GM06990 (cell line): ENCODE measurements around the gene PRKG1.
"Not testable (repeated sequence)": the region's sequence is repeated elsewhere in the genome, so short reads cannot be mapped to it uniquely, and the experiment has no call there.

Source experiments
- DNase-seq: peaks from one replicate; pipeline ENCODE4 v3.0.0-alpha.2; 2011; ENCODE audit not compliant: insufficient read length; ENCODE audit errors: extremely low read depth
- H3K27me3 ChIP-seq: replicated peaks from 2 replicates; pipeline ENCODE4 v1.6.0; 2011; ENCODE audit warnings: low read length; ENCODE audit not compliant: control insufficient read depth, insufficient read depth
- H3K36me3 ChIP-seq: 2 replicates; pipeline ENCODE4 v1.5.1; 2011; ENCODE audit warnings: low read length; ENCODE audit not compliant: control insufficient read depth, insufficient read depth
- H3K4me3 ChIP-seq: replicated peaks from 2 replicates; pipeline ENCODE4 v1.5.1; 2011; ENCODE audit warnings: low read depth, mild to moderate bottlenecking, control low read depth, low read length
- TF ChIP-seq, protein P1 (sequence below): IDR thresholded peaks from 2 replicates; pipeline ENCODE4 v1.5.1; 2011; ENCODE audit warnings: low read length, control low read depth, mild to moderate bottlenecking, inconsistent platforms; ENCODE audit not compliant: insufficient read depth, poor library complexity, severe bottlenecking

Gene PRKG1

DNA sequence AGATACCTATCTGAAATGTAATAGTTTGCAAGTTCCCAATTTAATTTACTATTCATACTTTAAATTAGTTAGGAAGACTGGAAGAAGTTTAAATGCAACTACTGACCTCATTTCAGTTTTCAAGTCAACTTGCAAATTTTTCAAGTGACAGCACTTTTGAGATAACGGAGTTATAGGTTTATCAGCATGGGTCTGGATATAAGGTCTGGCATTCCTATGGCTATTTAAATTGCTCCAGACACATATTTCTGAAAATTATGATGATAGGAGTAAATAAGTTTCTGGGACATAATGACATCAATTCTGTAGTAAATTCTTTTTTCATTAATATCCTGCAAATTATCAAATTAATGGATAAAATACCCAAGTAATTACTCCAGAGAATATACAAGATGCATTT is 251.9 kb downstream of the PRKG1 start:
- Histone ChIP-seq H3K36me3 (no peaks in the 10 kb centered on the region), H3K27me3 (no peaks in the 10 kb centered on the region), H3K4me3 (no peak overlapping the region)
- TF ChIP-seq, protein P1, sequence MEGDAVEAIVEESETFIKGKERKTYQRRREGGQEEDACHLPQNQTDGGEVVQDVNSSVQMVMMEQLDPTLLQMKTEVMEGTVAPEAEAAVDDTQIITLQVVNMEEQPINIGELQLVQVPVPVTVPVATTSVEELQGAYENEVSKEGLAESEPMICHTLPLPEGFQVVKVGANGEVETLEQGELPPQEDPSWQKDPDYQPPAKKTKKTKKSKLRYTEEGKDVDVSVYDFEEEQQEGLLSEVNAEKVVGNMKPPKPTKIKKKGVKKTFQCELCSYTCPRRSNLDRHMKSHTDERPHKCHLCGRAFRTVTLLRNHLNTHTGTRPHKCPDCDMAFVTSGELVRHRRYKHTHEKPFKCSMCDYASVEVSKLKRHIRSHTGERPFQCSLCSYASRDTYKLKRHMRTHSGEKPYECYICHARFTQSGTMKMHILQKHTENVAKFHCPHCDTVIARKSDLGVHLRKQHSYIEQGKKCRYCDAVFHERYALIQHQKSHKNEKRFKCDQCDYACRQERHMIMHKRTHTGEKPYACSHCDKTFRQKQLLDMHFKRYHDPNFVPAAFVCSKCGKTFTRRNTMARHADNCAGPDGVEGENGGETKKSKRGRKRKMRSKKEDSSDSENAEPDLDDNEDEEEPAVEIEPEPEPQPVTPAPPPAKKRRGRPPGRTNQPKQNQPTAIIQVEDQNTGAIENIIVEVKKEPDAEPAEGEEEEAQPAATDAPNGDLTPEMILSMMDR = no peak
- DNase-seq = no peak

DNA sequence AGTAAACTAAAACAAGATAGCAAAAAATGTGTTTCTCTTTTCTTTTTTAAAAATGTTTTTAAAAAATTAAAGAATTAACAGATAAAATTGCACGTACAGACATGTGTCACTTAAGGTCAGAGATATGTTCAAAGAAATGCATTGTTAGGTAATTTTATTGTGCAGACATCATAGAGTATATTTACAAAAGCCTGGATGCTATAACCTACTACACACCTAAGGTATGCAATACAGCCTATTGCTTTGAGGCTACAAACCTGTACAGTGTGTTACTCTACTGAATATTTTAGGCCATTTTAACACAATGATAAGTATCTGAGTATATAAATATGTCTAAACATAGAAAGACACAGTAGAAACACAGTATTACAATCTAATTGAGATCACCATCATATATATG is 253.1 kb downstream of the PRKG1 start:
- no peak overlapping the region for H3K4me3 ChIP-seq
- TF ChIP-seq, protein P1 = no peak
- H3K36me3 ChIP-seq = no peaks in the 10 kb centered on the region
- no peaks in the 10 kb centered on the region for H3K27me3 ChIP-seq
- no peak for DNase-seq

DNA sequence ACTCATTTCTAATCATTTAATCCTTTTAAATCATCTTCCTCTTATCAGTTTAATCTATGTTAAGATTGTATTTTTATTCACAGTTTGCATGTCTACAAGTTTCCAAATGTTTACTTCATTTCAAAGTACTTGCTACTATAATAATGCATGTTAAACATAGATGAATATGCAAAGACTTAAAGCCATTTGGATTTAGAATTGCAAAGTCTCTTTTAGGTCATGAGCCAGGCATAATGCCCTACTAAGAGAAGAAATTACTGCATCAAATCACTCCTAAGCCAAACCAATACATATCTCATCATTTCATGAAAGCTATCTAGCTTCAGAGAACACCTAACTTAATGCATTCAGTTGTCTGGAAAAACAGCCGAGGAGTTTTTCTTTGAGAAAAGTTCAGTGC is 266.1 kb downstream of the PRKG1 start:
- Histone ChIP-seq H3K27me3 (no peaks in the 10 kb centered on the region), H3K4me3 (no peak overlapping the region), H3K36me3 (no peaks in the 10 kb centered on the region)
- DNase-seq = no peak
- TF ChIP-seq, protein P1 = no peak

DNA sequence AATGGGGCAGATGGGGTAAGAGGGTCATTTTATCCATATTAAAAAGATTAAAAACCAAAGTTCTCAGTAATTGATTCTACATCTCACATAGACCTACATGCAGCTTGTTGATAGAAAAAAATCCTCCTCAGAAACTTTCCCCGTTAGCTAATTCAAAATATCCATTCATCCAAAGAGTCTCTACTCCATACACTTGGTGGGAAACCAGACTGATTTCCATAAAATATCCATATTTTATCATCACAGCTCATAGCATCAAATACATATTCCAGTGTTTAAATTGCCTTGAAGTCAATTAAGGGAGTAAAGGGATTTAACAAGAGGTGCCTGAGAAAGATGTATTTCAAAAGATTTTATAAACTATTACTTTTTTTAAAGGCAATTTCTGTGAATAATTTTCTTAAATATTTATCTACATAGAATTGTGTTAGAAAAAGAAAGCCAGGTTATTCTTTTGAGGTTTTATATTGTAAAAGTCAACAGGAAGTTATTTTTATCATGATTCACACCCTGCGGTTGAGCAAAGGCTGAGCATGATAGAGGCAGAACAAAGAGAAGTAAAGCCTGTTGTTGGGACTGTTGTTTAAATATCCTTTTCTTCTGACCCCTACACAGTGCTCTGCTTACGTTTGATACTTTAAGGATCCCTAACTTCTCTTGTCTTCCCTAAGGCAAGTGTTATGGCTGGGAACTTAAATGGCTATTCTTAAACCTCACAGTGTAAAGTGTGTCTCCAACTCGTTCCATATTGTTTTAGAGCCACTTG is 266.7 kb downstream of the PRKG1 start:
- Histone ChIP-seq H3K36me3 (no peaks in the 10 kb centered on the region), H3K4me3 (no peak overlapping the region), H3K27me3 (no peaks in the 10 kb centered on the region)
- DNase-seq = no peak
- TF ChIP-seq, protein P1 = no peak

DNA sequence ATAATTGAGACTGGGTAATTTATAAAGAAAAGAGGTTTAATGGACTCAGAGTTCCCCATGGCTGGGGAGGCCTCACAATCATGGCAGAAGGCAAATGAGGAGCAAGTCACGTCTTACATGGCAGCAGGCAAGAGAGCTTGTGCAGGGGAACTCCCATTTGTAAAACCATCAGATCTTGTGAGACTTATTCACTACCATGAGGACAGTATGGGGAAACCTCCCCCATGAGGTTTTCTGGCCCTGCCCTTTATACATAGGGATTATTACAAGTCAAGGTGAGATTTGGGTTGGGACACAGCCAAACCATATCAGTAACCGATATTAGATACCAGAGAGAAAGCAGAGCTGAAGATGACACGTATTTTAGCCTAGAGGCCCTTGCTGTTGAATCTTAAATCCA is 267.5 kb downstream of the PRKG1 start:
- H3K36me3 ChIP-seq, H3K27me3 ChIP-seq, DNase-seq, H3K4me3 ChIP-seq: not testable (repeated sequence)

DNA sequence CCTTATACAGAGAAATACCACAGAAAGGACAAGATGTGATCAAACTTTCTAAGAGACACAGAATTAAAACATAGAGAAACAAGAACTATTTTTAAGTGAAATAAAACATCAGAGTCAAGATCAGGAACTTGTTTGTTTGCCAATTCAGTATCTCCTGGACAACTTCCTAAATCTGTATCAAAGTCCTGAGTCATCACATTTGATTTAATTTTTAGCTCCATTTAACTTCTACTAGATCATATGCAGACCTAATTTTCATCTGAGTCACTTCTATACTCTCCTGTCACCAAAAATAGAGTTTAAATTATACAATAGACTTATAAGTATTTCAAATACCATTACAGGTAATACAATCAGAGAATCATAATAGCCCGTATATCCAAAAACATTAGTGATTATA is 268.1 kb downstream of the PRKG1 start:
- H3K4me3 ChIP-seq = no peak overlapping the region
- DNase-seq = no peak
- no peaks in the 10 kb centered on the region for H3K36me3 ChIP-seq
- TF ChIP-seq, protein P1 = no peak
- H3K27me3 ChIP-seq = no peaks in the 10 kb centered on the region
